Spinal cord (tissue), 10 donors: Measurements from ENCODE around the gene PLCXD3. TPM values are rescaled to one million over a fixed set of nuclear protein-coding genes. Genes with fewer than 3 reads are reported as not detected.

Experiments used
- DNase-seq, 6 donors: peaks; one replicate each; pipeline versions ENCODE4 v3.0.0 to v3.0.0-alpha.2; 2013 to 2015; ENCODE audit warnings: low spot score in 6 of 6, low read depth in 4 of 6
- H3K27ac ChIP-seq: one replicate; pipeline ENCODE4 v1.5.1; 2013; ENCODE audit warnings: low read depth, low read length, control low read depth
- H3K27me3 ChIP-seq: one replicate; pipeline ENCODE4 v1.6.1; 2013; ENCODE audit warnings: low read length; ENCODE audit not compliant: control insufficient read depth, insufficient read depth
- H3K36me3 ChIP-seq: one replicate; pipeline ENCODE4 v1.6.1; 2013; ENCODE audit warnings: low read length; ENCODE audit not compliant: control insufficient read depth, insufficient read depth
- H3K4me1 ChIP-seq: one replicate; pipeline ENCODE4 v1.6.1; 2013; ENCODE audit warnings: low read length; ENCODE audit not compliant: control insufficient read depth, insufficient read depth
- H3K4me3 ChIP-seq: one replicate; pipeline ENCODE4 v1.5.1; 2013; ENCODE audit warnings: low read depth, low read length, control low read depth
- H3K9me3 ChIP-seq: one replicate; pipeline ENCODE4 v1.6.1; 2013; ENCODE audit warnings: low read length; ENCODE audit not compliant: control insufficient read depth, insufficient read depth
- WGBS: methylation state at CpG from one replicate; pipeline ENCODE4 v1.1.5; 2013; ENCODE audit warnings: missing lambda C conversion rate; ENCODE audit not compliant: insufficient coverage; 5-methylcytosine and 5-hydroxymethylcytosine counted together
- polyA plus RNA-seq, 2 donors: library from polyadenylated mRNA; unstranded; fragments of 120-200 nt; gene quantifications; one replicate each; pipeline ENCODE4 v1.2.1, GENCODE V29; 2013; ENCODE audit not compliant: insufficient read length in 2 of 2
- total RNA-seq, 2 donors: library from RNA; depleted of rRNA in 1 of 2; stranded (reverse); fragments of 120-200 nt in 1 of 2; fragments of >200 nt in 1 of 2; gene quantifications; one replicate each; pipeline versions ENCODE4 v1.2.3 to v1.2.4, GENCODE V29; 2013 to 2014
- donor health status: healthy.

The PLCXD3 gene
- total and polyA plus RNA-seq, 4 donors = 4.4 to 25.9 (median 11.7) TPM

DNA sequence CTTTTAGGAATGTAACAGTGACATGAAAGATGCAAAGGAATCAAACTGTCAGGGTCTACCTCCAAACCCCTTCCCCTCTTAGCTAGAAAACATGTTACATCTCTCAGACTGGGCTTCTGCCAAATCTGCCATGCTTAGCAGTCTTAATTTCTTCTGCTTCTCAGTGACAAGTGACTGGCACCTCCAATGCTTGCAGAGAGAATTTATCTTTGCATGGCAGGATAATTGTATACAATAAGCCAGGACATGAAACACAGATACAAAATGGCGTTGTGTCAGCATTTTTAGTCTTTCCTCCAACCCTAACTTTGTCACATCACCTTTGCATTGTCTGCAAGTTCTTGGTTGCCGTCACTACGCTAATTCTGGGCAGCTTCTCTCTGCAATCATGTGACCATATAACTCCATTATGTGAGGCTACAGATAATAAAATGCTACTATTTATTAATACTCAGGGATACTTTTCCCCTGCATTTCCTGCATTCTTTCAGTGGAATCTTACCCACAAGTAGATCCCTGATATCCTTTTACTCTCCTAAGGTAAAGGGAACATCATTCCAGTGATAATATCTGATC is 89.8 kb downstream of the PLCXD3 start:
- 100% methylated on average over 3 of the region's 3 CpGs for WGBS
- peak in 1 of 6 donors; percentile 71 for DNase-seq
- no peaks in the 10 kb centered on the region for H3K9me3 ChIP-seq
- H3K4me3 ChIP-seq = no peak overlapping the region
- H3K27ac ChIP-seq = no peak overlapping the region
- H3K27me3 ChIP-seq = no peaks in the 10 kb centered on the region
- H3K4me1 ChIP-seq = no peaks in the 10 kb centered on the region
- H3K36me3 ChIP-seq = no peaks in the 10 kb centered on the region

DNA sequence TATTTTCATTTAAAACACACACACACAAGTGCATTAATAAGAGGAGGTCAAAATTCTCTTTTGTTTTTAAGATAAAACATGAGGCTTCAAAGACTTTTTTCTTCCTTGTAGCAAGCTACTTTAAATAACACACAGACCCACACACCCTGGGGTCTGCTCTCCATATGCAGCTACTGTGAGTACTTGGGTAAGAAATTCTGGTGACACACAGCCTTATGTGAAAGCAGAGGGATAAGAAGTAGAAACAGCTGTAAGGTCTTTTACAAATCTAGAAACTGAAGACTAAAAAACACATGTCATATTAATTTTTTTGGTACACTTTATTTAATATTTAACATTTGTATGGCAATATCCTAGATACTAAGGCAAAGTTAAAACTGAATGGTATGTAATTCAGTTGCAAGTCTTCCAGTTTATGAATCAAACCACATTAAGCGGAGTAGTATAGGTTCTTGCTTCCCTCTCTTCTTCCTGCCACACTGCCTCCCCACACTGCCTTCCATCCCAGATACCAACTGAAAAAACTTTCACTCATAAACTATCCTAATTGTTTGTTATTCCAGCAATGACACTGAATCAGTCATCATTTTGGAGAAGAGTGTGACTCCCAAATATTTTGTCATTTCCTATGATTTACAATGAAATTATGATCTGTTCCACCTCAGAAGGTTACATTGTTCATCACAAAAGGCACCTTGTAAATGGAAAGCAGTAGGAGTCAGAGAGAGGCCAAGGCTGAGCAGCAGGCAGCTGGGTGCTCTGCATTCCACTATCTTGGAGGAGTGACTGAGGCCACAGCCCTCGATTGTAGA is 92.0 kb downstream of the PLCXD3 start:
- no peak overlapping the region for H3K27ac ChIP-seq
- WGBS = 100% methylated on average over 1 of the region's 2 CpGs
- H3K4me1 ChIP-seq = no peaks in the 10 kb centered on the region
- no peaks in the 10 kb centered on the region for H3K9me3 ChIP-seq
- no peaks in the 10 kb centered on the region for H3K27me3 ChIP-seq
- DNase-seq = no peak
- no peak overlapping the region for H3K4me3 ChIP-seq
- no peaks in the 10 kb centered on the region for H3K36me3 ChIP-seq

DNA sequence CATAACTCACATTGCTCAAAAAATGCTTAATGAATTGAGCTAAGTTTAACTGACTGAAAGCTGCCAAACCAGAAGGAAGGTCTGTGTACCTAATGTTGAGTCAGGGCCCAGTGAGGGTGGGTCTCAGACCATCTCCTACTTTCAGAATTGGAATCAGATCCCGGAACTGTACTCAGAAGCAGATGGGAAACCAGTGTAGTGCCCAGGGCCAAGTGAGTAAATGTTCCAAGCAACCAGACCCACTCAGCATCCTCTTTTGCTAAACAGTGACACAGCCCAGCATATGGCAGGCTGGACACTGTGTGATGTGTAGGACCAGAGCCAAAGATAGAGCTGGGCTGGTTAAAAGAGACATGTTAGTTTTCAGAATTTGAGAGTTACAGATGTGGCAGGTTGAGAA is 94.1 kb downstream of the PLCXD3 start:
- no CpG with 5 or more reads among the region's 1 CpG for WGBS
- no peak overlapping the region for H3K27ac ChIP-seq
- no peak for DNase-seq
- no peaks in the 10 kb centered on the region for H3K36me3 ChIP-seq
- H3K9me3 ChIP-seq = no peaks in the 10 kb centered on the region
- no peak overlapping the region for H3K4me3 ChIP-seq
- H3K4me1 ChIP-seq = no peaks in the 10 kb centered on the region
- H3K27me3 ChIP-seq = no peaks in the 10 kb centered on the region

DNA sequence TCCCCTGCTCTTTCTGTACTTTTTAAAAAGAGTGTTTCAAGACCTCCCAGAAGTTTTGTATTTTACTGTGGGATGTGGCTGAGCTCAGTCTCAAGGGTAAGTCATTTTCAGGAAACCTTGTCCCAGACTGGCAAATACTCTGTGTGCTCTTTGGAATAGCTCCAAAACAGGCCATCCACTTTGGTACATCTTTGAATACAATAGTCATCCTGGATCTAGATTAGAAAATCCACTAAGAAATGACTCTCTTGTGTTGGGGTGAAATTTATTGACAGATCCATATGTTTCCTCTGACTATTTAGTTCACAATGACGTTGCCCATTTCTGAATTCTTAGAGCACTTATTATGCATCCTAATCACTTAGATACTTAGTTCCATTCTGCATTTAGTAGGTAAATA is 95.2 kb downstream of the PLCXD3 start:
- Histone ChIP-seq H3K4me3 (no peak overlapping the region), H3K27ac (no peak overlapping the region), H3K9me3 (no peaks in the 10 kb centered on the region), H3K36me3 (no peaks in the 10 kb centered on the region), H3K27me3 (no peaks in the 10 kb centered on the region), H3K4me1 (no peaks in the 10 kb centered on the region)
- no CpG with 5 or more reads among the region's 1 CpG for WGBS
- no peak for DNase-seq

DNA sequence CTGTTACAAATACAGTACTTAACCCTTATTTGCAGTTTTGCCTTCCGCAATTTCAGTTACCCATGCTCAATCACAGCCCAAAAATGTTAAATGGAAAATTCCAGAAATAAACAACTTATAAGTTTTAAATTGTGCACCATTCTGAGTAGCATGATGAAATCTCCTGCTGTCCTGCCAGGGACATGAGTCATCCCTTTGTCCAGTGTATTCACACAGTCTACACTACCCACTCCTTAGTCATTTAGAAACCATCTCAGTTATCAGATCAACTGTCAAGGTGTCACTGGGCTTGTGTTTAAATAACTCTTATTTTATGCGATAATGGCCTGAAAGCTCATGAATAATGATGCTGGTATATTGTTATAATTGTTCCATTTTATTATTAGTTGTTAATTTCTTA is 95.8 kb downstream of the PLCXD3 start:
- WGBS = no CpG with 5 or more reads among the region's 2 CpGs
- Histone ChIP-seq H3K4me3 (no peak overlapping the region), H3K4me1 (no peaks in the 10 kb centered on the region), H3K27ac (no peak overlapping the region), H3K9me3 (no peaks in the 10 kb centered on the region), H3K36me3 (no peaks in the 10 kb centered on the region), H3K27me3 (no peaks in the 10 kb centered on the region)
- DNase-seq = no peak

DNA sequence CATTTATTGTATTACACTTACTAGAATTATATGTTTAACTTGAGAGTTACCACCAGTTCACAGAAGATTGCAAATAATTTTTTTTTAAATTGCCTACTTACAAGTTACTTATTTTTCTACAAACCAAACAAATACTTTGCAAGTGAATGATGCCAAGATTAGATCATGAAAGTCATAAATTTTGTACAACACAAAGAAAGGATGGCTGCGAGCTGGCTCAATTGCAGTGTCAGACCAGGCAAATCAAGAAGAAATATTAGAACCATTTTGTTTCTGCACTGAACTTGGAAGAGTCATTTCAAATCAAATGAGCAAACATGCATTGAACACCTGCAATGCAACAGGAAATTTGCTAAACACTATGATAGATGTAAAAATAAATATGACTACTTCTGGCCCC is 97.3 kb downstream of the PLCXD3 start:
- Histone ChIP-seq H3K36me3 (no peaks in the 10 kb centered on the region), H3K4me3 (no peak overlapping the region), H3K27ac (no peak overlapping the region), H3K4me1 (no peaks in the 10 kb centered on the region), H3K9me3 (no peaks in the 10 kb centered on the region), H3K27me3 (no peaks in the 10 kb centered on the region)
- no peak for DNase-seq
- WGBS = 33% methylated on average over 1 of the region's 1 CpG

DNA sequence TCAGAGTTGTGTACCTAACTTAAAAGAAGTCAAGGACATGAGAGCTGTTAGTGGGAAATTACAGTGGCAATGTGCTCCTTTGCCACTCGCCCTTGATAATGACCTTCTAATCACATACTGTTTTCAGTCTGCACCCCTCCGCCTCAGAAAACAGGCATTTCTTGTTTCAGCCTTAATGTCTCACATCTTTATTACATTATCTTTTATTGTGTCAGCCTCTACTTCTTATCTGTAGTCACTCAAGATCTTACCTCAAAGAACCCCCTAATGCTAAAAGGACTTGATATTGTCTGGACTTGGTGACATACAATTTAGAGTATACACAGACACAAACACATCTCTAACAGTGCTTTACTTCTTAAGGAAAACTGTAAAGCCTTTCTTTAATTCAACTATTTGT is 97.9 kb downstream of the PLCXD3 start:
- no peak for DNase-seq
- H3K4me1 ChIP-seq = no peaks in the 10 kb centered on the region
- H3K36me3 ChIP-seq = no peaks in the 10 kb centered on the region
- no peak overlapping the region for H3K27ac ChIP-seq
- WGBS = 85% methylated on average over 2 of the region's 2 CpGs
- no peaks in the 10 kb centered on the region for H3K27me3 ChIP-seq
- no peaks in the 10 kb centered on the region for H3K9me3 ChIP-seq
- H3K4me3 ChIP-seq = no peak overlapping the region

DNA sequence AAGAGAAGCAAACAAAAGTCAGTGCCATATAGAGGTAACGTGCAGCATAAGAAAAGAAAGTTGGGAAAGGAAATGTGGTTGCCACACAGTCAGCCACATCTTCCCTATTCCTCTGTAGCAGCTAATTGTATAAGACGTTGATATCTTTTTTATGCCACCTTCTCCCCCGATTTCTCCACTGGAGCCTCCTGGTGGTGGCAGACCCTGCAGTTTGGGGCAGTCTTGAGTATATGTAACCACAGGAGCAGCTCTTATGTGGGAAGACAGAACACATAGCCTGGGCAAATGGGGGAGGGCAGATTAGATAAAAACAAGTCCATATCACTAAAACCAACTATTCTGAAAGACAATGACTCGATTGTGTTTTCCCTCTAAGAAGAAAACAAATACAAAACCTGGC is 99.7 kb downstream of the PLCXD3 start:
- no peak for DNase-seq
- no peaks in the 10 kb centered on the region for H3K36me3 ChIP-seq
- no peaks in the 10 kb centered on the region for H3K27me3 ChIP-seq
- no peak overlapping the region for H3K4me3 ChIP-seq
- no peaks in the 10 kb centered on the region for H3K4me1 ChIP-seq
- no CpG with 5 or more reads among the region's 4 CpGs for WGBS
- H3K9me3 ChIP-seq = no peaks in the 10 kb centered on the region
- no peak overlapping the region for H3K27ac ChIP-seq

DNA sequence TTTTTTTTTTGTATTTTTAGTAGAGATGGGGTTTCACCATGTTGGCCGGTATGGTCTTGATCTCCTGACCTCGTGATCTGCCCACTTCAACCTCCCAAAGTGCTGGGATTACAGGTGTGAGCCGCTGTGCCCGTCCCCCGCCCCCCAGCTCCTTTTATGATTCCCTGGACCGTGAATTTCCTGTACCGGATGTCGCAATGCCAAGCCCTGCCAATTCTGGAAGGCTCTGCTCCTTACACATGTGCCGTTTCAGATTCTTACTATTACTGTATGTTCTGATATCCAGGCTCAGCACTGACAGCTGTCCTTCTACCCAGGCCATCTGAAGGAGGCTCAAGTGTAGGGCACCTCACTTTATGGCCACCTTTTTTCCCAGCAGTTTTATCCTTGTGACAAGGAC is 100.1 kb downstream of the PLCXD3 start:
- Histone ChIP-seq H3K36me3 (no peaks in the 10 kb centered on the region), H3K27ac (no peak overlapping the region), H3K4me3 (no peak overlapping the region), H3K4me1 (no peaks in the 10 kb centered on the region), H3K27me3 (no peaks in the 10 kb centered on the region), H3K9me3 (no peaks in the 10 kb centered on the region)
- WGBS = 83% methylated on average over 8 of the region's 9 CpGs
- no peak for DNase-seq
